GM21723 (cell line): ENCODE measurements around the gene NADSYN1.

Source experiments
- ATAC-seq: cut with Tn5 transposase; IDR thresholded peaks from one replicate; pipeline ENCODE4 v1.9.1; 2021; ENCODE audit warnings: mild to moderate bottlenecking, moderate library complexity; ENCODE audit not compliant: unreplicated experiment

Gene NADSYN1

GRCh38 chr11:71449596-71449995, 3.4 kb upstream of the NADSYN1 start:
- ATAC-seq, result no peak

GRCh38 chr11:71450507-71450906, 2.5 kb upstream of the NADSYN1 start:
- ATAC-seq, result no peak

GRCh38 chr11:71450939-71451338, 2.1 kb upstream of the NADSYN1 start:
- ATAC-seq, result no peak

GRCh38 chr11:71451596-71452198, 1.3 kb upstream of the NADSYN1 start:
- ATAC-seq, result no peak

GRCh38 chr11:71452199-71453036, 585 bp upstream of the NADSYN1 start:
- ATAC-seq, result no peak

- no peak for ATAC-seq
Measured at GRCh38 chr11:71453918-71454304, 908 bp downstream of the NADSYN1 start.

- ATAC-seq, result no peak
Measured at GRCh38 chr11:71454470-71455113, 1.6 kb downstream of the NADSYN1 start.

GRCh38 chr11:71456294-71456693, 3.3 kb downstream of the NADSYN1 start:
- no peak for ATAC-seq

- ATAC-seq, result no peak
Measured at GRCh38 chr11:71456831-71457230, 3.8 kb downstream of the NADSYN1 start.

GRCh38 chr11:71458146-71459070, 5.4 kb downstream of the NADSYN1 start:
- no peak for ATAC-seq

GRCh38 chr11:71459076-71459766, 6.2 kb downstream of the NADSYN1 start:
- no peak for ATAC-seq

- ATAC-seq, result no peak
Measured at GRCh38 chr11:71459767-71460320, 6.8 kb downstream of the NADSYN1 start.

- ATAC-seq, result no peak
Measured at GRCh38 chr11:71461696-71462095, 8.7 kb downstream of the NADSYN1 start.

GRCh38 chr11:71462726-71463125, 9.7 kb downstream of the NADSYN1 start:
- ATAC-seq, result no peak

- ATAC-seq, result no peak
Measured at GRCh38 chr11:71463331-71464211, 10.6 kb downstream of the NADSYN1 start.

GRCh38 chr11:71465054-71465453, 12.1 kb downstream of the NADSYN1 start:
- ATAC-seq, result no peak

GRCh38 chr11:71466358-71466757, 13.4 kb downstream of the NADSYN1 start:
- ATAC-seq, result no peak

GRCh38 chr11:71467164-71467563, 14.2 kb downstream of the NADSYN1 start:
- no peak for ATAC-seq

GRCh38 chr11:71470946-71471345, 17.9 kb downstream of the NADSYN1 start:
- no peak for ATAC-seq
